ENCODE measurements around the gene SLC39A9. TPM values are rescaled to one million over a fixed set of nuclear protein-coding genes. Genes with fewer than 3 reads are reported as not detected.

SLC39A9 gene
- total and polyA plus RNA-seq, 2 of the 4 experiments (the other 2 are of a cell fraction): 41.4 to 168 TPM

DNA sequence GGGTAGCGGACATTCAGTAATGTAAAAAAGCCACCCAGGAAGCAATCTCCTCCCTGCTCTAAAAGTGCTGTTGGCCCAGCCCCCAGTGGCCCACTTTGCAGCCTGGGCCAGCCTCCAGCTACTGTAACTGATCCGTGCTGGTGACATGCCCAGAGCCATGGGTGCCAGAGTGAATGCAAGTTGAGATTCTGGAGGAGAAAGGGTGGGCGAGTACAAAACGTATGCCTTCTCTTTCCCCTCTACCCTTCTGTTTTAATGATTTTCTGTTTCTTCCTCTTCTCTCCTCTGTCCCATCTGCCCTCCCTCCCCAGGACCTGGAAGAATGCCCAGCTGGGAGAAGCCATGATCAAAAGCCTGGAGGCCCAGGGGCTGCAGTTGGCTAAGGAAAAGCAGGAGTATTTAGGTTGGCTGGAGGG, 102.9 kb downstream of the SLC39A9 start:
- peak; percentile 15 for DNase-seq
- H3K23ac ChIP-seq (ENCODE audit: low read depth, low read length): no peak overlapping the region
- H3K9me1 ChIP-seq (ENCODE audit: insufficient read depth, low read length): 0 out of 2 replicates have a peak, but pooled peaks cover 3% of the 10 kb centered on the region
- dilution Hi-C loops (cut with HindIII; ENCODE audit: low sequenced_read_pairs, unreplicated experiment): no loop called here
- no peak overlapping the region for H3K18ac ChIP-seq (ENCODE audit: low read depth, low read length)
- no peak overlapping the region for H3K56ac ChIP-seq (ENCODE audit: extremely low read depth, insufficient read depth, low read length)
- no peak overlapping the region for H4K91ac ChIP-seq (ENCODE audit: insufficient read depth, low read depth, low read length)
- TF ChIP-seq, protein P1, sequence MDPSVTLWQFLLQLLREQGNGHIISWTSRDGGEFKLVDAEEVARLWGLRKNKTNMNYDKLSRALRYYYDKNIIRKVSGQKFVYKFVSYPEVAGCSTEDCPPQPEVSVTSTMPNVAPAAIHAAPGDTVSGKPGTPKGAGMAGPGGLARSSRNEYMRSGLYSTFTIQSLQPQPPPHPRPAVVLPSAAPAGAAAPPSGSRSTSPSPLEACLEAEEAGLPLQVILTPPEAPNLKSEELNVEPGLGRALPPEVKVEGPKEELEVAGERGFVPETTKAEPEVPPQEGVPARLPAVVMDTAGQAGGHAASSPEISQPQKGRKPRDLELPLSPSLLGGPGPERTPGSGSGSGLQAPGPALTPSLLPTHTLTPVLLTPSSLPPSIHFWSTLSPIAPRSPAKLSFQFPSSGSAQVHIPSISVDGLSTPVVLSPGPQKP (IDR thresholded peaks at IDR 0.05; ENCODE audit: borderline replicate concordance, low read depth, low read length): no peak
- TF ChIP-seq CHD1 (IDR thresholded peaks at IDR 0.05; ENCODE audit: low read depth, low read length) (no peak), MAZ (IDR thresholded peaks at IDR 0.05; ENCODE audit: borderline replicate concordance, low read depth, low read length) (no peak), CEBPB (IDR thresholded peaks at IDR 0.05; ENCODE audit: low read depth, low read length) (no peak)
- no peaks in the 10 kb centered on the region for H3K79me1 ChIP-seq (ENCODE audit: low read depth in 1 of 2, low read length in 2 of 2)
- no peak overlapping the region for H2BK20ac ChIP-seq (ENCODE audit: low read depth, low read length)
- H3K27me3 ChIP-seq (ENCODE audit: control insufficient read depth, insufficient read depth, low read length): peaks cover 46% of the 10 kb centered on the region
- H3K4me3 ChIP-seq (ENCODE audit: insufficient read depth, low read depth, low read length): no peak overlapping the region
- WGBS, 2 experiments (ENCODE audit: extremely low coverage in 2 of 2, insufficient read length in 1 of 2): 17% methylated on average over 1 of the region's 4 CpGs; no CpG with 5 or more reads in 1 of the 2 experiments
- no peak overlapping the region for H2AK9ac ChIP-seq (replicated peaks; ENCODE audit: low read depth, low read length, poor library complexity)
- ChIA-PET POLR2A (ENCODE audit: unreplicated experiment) (no interaction called here), CTCF (interaction anchor here (0.6 kb wide), 1 partner anchor 13 kb away, joined by 3 read pairs; no protein-coding TSS in a partner anchor)
- intact Hi-C loops (cut with micrococcal nuclease): no loop called here
- no peak overlapping the region for H2BK5ac ChIP-seq (ENCODE audit: low read depth, low read length, poor library complexity, severe bottlenecking)
- no peaks in the 10 kb centered on the region for H4K20me1 ChIP-seq (ENCODE audit: insufficient read depth, low read length)
- in situ Hi-C loops (cut with MboI; ENCODE audit: low sequenced_read_pairs): no loop called here
- no TSS peak for BruUV-seq (replicated peaks)
- no peak overlapping the region for H3K4me2 ChIP-seq (ENCODE audit: low read depth, low read length)
- H3K9me3 ChIP-seq (ENCODE audit: control insufficient read depth, insufficient read depth, low read length): no peaks in the 10 kb centered on the region
- H4K5ac ChIP-seq (ENCODE audit: low read depth, low read length): no peak overlapping the region
- H2BK15ac ChIP-seq (ENCODE audit: low read depth, low read length): no peak overlapping the region
- no peak overlapping the region for H3K9ac ChIP-seq (ENCODE audit: low read depth, low read length)
- H2AK5ac ChIP-seq (ENCODE audit: low read depth, low read length): no peak overlapping the region
- no peak overlapping the region for H3K4ac ChIP-seq (ENCODE audit: low read depth, low read length)
- H3K4me1 ChIP-seq (ENCODE audit: control insufficient read depth, insufficient read depth, low read length): no peaks in the 10 kb centered on the region; the same call in 1 of the 2 replicates
- no peak overlapping the region for H3K27ac ChIP-seq (ENCODE audit: insufficient read depth, low read length)
- no peak overlapping the region for H4K8ac ChIP-seq (ENCODE audit: low read depth in 2 of 2, low read length in 2 of 2)
- H3K36me3 ChIP-seq (ENCODE audit: control insufficient read depth, insufficient read depth, low read length): no peaks in the 10 kb centered on the region
- H3K14ac ChIP-seq (replicated peaks; ENCODE audit: low read depth, low read length): no peak overlapping the region
- ATAC-seq (ENCODE audit: low read depth): peak; percentile 54
- no peak overlapping the region for H2BK120ac ChIP-seq (ENCODE audit: low read depth, low read length)
- no peak overlapping the region for H2AFZ ChIP-seq (replicated peaks; ENCODE audit: low read length, poor library complexity)
